GM12891 (cell line): ENCODE measurements around the gene SLC38A3.

Experiments
- DNase-seq: peaks from one replicate; pipeline ENCODE4 v3.0.0; 2011; ENCODE audit warnings: low spot score; ENCODE audit not compliant: insufficient read length
- FAIRE-seq: peaks from 2 replicates; lab custom pipeline; 2011; peaks lifted over from hg19 to GRCh38; lab: Jason Lieb, UNC
- PAX5 ChIP-seq: IDR thresholded peaks from 2 replicates; pipeline ENCODE4 v1.6.1; 2011; ENCODE audit warnings: low read length, moderate library complexity, mild to moderate bottlenecking; ENCODE audit not compliant: insufficient read depth, severe bottlenecking
- POLR2A ChIP-seq: IDR thresholded peaks from 2 replicates; pipeline ENCODE4 v1.6.1; 2011; ENCODE audit warnings: low read depth, low read length, control low read depth
- POLR2AphosphoS5 ChIP-seq: IDR thresholded peaks from 2 replicates; pipeline ENCODE4 v1.6.1; 2011; ENCODE audit warnings: low read depth, low read length, control low read depth
- POU2F2 ChIP-seq: IDR thresholded peaks from 2 replicates; pipeline ENCODE4 v1.6.1; 2011; ENCODE audit warnings: low read depth, mild to moderate bottlenecking, control low read depth, low read length, moderate library complexity
- SPI1 ChIP-seq: IDR thresholded peaks from 2 replicates; pipeline ENCODE4 v1.6.1; 2011; ENCODE audit warnings: low read depth, low read length, control low read depth
- TAF1 ChIP-seq: IDR thresholded peaks from 2 replicates; pipeline ENCODE4 v1.6.1; 2011; ENCODE audit warnings: low read depth, low read length, control low read depth

SLC38A3 gene

DNA sequence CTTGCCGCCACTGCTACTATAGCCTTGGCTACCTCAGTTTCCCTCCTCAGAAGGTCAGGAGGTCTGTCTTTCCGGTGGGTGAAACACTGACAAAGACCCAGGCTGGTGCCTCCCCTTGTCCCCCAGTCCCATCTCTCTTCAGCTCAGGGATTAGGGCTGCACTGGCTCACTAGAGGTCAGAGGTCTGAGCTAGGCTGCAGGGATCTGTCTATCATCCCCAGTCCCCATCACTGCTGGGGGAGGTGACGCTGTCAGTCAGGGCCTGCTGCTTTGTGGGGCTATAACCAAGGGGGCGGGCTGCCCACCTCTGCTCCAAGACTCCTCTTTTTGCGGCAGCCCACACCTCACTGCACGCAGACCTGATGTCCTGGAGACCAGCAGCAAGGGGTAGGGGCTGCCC is 36.3 kb upstream of the SLC38A3 start:
- FAIRE-seq (no peak), DNase-seq (no peak)
- no peak for TF ChIP-seq PAX5
- TF ChIP-seq SPI1: no peak
- TF ChIP-seq POU2F2: no peak
- TF ChIP-seq TAF1: no peak
- TF ChIP-seq POLR2AphosphoS5: no peak
- no peak for TF ChIP-seq POLR2A

DNA sequence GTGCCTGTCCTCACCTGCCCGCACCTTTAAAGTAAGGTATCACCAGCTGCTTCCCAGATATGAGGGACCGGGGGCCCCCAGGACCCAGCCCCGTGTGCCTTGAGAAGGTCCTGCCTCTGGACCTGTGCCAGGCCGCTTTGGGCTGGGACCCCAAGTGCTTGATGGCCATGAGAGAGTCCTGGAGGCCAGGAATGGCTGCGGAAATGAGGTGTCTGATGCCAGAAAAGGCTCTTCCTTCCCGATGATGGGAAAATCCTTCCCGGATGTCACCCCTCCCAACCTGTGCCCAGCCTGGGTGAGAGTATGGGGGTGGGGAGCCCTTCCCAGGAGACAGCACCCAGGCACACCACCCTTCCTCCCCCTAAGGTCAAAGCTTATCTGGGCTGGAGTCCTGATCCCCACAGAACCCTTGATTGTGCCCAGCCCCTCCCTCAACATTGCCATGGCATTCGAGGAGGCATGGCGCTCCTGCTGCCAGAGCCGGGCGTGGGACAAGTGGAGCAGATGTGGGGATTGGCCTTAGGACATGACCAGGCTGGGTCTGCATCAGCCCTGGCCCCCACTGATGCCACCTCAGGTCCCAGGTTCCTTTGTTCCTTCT is 35.7 kb upstream of the SLC38A3 start:
- FAIRE-seq (no peak), DNase-seq (no peak)
- TF ChIP-seq POLR2A (no peak), TAF1 (no peak), PAX5 (no peak), POU2F2 (no peak), POLR2AphosphoS5 (no peak), SPI1 (no peak)

DNA sequence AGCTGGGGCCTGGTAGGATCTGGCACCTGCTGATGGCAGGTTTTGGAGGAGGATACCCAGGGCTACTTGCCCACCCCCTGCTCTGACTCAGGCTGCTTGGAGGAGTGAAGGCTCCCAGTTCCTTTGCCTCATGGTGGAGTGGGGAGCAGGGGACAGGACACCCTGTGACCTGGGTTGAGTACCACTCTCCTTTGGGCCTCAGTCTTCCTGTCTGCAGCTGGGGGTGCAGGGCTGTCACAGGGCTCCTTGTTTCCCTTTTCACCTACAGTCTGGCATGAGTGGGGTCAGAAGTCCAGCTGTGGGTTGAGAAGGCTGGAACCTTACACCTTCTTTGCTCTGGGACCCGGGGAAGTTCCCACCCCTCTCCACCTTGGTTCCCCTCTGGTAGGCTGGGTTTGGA is 35.2 kb upstream of the SLC38A3 start:
- DNase-seq: no peak
- no peak for FAIRE-seq
- no peak for TF ChIP-seq PAX5
- no peak for TF ChIP-seq POLR2AphosphoS5
- TF ChIP-seq POLR2A: no peak

DNA sequence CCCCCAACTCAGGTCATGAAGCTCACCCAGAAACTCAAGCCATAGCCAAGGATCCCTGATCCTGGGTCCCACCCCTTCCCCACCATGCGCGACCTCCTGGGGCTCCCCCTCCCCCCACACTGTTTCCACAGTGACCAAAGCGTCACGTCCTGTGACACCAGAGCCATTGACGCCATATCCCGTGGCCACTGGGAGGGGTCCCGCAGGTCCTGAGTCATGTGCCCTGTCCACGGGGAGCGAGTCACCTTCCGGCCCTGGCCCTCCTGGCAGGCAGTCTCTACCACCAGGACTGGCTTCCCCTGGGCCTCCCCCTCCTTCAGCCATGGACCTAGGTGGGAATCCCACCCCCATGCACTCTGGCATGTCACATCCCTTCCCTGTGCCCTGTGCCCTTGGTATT is 34.4 kb upstream of the SLC38A3 start:
- TF ChIP-seq SPI1 (no peak), POLR2AphosphoS5 (no peak), POU2F2 (no peak), POLR2A (no peak), TAF1 (no peak), PAX5 (no peak)
- FAIRE-seq (no peak), DNase-seq (no peak)

DNA sequence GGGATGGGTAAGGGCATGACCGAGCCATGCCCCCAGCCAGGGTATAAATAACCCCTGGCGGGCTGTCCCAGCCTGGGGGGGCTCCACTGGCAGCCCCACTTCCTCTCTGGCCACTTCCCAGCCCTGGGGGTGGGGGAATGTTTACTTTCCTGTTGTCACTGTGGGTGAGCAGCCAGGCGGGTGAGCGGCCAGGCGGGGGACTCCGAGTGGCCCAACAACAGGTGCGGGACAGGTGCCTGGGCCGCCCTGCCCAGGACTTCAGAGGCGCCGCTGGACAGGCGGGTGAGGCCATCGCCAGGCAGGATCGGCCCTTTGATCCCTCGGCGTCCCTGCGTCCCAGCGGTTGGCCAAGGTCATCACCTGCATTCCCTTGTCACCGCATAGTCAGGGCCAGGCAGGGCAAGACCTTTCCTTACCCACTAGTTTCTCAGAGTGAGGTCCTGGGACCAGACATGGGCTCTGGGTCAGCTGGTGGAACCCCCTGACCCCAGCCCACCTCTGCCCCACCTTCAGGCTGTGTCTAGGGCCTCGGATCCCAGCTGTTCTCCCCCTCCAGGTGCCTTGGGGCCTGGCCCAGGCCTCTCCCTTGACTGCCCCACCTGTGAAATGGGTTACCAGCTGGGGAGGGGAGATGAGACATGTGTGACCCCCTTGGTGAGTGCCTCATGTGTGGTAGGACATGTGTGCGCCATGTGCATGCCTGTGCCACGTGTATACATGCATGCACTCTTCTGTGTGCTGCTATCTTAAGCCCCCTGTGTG is 33.4 kb upstream of the SLC38A3 start:
- peak; percentile 13 for FAIRE-seq
- DNase-seq: no peak
- TF ChIP-seq POU2F2: no peak
- TF ChIP-seq PAX5: no peak
- TF ChIP-seq POLR2A: no peak
- TF ChIP-seq POLR2AphosphoS5: no peak
- no peak for TF ChIP-seq TAF1
- no peak for TF ChIP-seq SPI1

DNA sequence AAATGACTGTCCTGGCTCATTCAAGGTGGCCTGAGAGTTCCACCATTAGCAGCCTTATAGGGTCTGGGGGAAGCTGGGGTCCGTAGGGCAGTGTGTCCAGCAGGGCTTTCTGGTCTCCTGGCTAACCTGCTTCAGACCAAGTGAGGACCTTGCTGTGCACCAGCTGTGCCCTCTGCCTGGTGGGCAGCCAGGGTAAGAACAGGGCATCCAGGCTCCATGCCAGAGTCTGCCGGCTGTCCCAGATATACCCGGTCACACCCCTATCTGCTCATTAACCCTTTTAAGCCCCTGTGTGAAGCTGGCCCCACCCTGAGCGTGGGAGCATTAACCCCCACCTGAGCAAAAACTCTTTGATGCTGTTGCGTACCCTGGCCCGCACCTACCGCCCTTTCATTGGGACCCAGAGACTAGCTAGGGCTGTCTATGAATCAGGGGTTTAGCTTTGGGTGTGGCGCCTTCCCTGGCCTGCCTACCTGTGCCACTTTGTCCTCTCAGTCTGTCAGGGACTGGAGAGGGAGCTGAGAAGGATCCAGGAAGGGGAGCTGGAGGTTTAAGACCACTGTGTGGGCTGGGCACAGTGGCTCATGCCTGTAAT is 32.3 kb upstream of the SLC38A3 start:
- FAIRE-seq (no peak), DNase-seq (no peak)
- no peak for TF ChIP-seq PAX5
- no peak for TF ChIP-seq SPI1
- no peak for TF ChIP-seq POLR2A
- TF ChIP-seq POLR2AphosphoS5: no peak
- no peak for TF ChIP-seq TAF1
- no peak for TF ChIP-seq POU2F2

DNA sequence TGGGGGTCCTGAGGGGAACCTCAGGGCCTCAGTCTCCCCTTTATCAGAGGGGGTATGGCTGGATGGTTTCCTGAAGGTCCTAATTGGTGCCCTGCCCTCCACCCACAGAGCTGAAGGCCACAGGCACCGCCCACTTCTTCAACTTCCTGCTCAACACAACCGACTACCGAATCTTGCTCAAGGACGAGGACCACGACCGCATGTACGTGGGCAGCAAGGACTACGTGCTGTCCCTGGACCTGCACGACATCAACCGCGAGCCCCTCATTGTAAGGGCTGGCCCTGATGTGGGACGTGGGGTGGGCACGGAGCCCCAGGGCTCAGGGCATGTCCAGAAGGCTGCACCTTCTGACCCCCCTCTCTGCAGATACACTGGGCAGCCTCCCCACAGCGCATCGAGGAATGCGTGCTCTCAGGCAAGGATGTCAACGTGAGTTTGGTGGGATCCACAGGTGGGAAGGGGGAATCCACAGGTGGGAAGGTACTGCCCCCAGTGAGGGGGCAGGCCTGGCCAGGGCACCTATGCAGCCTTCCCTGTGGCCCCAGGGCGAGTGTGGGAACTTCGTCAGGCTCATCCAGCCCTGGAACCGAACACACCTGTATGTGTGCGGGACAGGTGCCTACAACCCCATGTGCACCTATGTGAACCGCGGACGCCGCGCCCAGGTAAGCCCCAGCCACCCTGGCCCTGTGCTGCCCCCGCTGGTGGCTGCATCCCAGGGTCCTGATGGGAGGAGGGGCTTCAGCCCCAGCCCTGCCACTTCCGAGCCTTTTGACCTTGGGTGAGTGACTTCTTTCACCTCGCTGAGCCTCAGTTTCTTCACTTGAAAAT is 31.2 kb upstream of the SLC38A3 start:
- FAIRE-seq (no peak), DNase-seq (no peak)
- TF ChIP-seq POU2F2: no peak
- TF ChIP-seq PAX5: no peak

DNA sequence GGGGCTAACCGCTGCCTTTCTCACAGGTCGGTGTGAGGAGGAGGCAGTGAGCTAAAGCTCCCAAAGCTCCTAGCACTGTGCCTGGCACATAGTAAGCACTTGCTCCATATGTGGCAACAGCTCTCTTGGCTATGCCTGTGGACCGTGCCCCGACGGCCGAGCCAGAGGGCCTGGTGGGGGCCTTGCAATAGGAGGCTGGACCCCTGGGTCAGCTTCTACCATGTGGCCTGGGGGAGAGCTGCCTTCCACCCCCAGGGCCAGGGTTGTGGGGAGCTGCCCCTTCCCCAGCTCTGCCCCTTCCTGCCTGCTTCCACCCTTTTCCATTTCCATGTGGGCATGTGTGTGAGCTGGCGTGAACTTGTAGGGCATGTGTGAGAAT is 30.6 kb upstream of the SLC38A3 start:
- FAIRE-seq (no peak), DNase-seq (no peak)
- TF ChIP-seq SPI1 (no peak), POLR2A (no peak), PAX5 (no peak), POLR2AphosphoS5 (no peak), TAF1 (no peak), POU2F2 (no peak)

DNA sequence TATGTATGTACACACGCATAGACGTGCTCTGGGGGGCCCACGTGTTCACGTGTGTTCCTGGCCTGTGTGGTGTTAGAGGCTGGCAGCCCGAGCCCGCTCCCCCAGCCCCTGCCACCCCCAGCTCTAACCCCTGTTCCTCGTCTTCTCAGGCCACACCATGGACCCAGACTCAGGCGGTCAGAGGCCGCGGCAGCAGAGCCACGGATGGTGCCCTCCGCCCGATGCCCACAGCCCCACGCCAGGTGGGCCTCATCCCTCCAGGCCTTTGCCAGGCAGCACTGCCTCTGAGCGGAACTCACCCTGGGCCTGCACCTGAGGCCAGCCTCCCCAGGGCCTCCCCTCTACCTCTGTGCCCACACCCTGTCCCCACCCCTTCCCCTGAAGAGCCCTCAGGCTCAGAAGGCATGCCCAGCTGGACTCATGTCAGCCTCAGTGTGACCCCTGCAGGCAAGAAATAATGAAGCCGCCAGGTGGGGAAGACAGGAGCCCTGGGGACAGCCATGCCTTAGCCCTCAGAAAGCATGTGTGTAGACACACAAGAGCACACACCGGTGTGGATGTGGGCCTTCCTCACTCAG is 30.0 kb upstream of the SLC38A3 start:
- TF ChIP-seq SPI1 (no peak), POLR2A (no peak), POLR2AphosphoS5 (no peak)
- no peak for DNase-seq
- no peak for FAIRE-seq

DNA sequence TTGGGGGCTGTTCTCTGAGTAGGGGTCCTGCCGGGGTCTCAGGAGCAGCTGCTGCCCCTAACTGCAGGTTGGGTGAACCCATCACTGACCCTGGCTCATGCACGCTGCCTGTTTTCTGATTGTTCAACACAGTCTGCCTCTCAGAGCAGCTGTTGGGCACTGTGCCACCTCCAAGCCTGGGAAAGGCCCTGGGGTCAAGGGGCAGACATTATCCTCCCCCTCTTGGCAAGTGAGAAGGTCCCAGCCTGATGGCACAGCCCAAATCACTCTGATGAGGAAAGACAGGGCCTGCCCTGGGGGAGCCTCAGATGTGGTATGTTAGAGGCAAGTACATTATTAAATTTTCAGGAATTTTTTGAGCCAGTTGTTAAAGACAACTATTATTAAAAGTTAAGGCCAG is 27.7 kb upstream of the SLC38A3 start:
- FAIRE-seq (no peak), DNase-seq (no peak)
- TF ChIP-seq POU2F2 (no peak), POLR2AphosphoS5 (no peak), POLR2A (no peak), TAF1 (no peak), SPI1 (no peak), PAX5 (no peak)
